ENCODE results near the gene EML1. TPM values are rescaled to one million over a fixed set of nuclear protein-coding genes. Genes with fewer than 3 reads are reported as not detected.
A peak's percentile ranks its signal among the peaks of the same experiment; 100 is the strongest.

EML1 gene
- total and polyA plus RNA-seq, 2 of the 13 experiments (the other 11 are each of a cell fraction or from before 2014, with no cell fraction given): 0.59 to 1.7 TPM

DNA sequence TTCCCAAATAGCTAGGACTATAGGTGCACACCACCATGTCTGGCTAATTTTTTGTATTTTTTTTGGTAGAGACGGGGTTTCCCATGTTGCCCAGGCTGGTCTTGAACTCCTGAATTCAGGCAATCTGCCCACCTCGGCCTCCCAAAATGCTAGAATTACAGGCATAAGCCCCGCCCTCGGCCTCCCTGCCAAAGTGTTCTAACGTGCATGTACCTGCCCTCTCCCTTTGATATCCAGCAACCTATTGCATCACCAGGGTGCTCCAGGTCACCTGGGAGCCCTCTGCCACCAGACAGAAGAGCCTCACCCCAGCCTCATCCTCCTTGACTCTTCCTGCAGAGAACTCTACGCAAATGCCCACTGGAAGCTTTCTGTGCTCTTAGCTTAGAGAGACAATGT lies 2.2 kb upstream of the EML1 start (continued):
- TF ChIP-seq HMGXB4 (CRISPR knock-in tag; IDR thresholded peaks at IDR 0.05; ENCODE audit: borderline replicate concordance in 1 of 2, low read depth in 1 of 2) (no peak), MATR3 (CRISPR knock-in tag; IDR thresholded peaks at IDR 0.05) (no peak), ZNF263 (CRISPR knock-in tag; IDR thresholded peaks at IDR 0.05) (no peak), NR2F1 (CRISPR knock-in tag; IDR thresholded peaks at IDR 0.05) (no peak), HNRNPH1 (optimal IDR thresholded peaks at IDR 0.05; ENCODE audit: low read depth, low read length) (no peak), TCF7 (IDR thresholded peaks at IDR 0.05; ENCODE audit: low read depth) (peak; percentile 16; the same call in 1 of the 2 replicates), POGZ (CRISPR knock-in tag; IDR thresholded peaks at IDR 0.05) (no peak), NCOA1 (CRISPR knock-in tag; IDR thresholded peaks at IDR 0.05) (no peak), PHF5A (CRISPR knock-in tag; IDR thresholded peaks at IDR 0.05; ENCODE audit: low read depth, unreplicated experiment) (no peak), CSRNP1 (CRISPR knock-in tag; IDR thresholded peaks at IDR 0.05) (no peak), TSC22D2 (CRISPR knock-in tag; IDR thresholded peaks at IDR 0.05; ENCODE audit: borderline replicate concordance) (no peak)
- TF ChIP-seq, protein P1, sequence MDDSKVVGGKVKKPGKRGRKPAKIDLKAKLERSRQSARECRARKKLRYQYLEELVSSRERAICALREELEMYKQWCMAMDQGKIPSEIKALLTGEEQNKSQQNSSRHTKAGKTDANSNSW (CRISPR knock-in tag; IDR thresholded peaks at IDR 0.05; ENCODE audit: borderline replicate concordance): no peak
- TF ChIP-seq, protein P2, sequence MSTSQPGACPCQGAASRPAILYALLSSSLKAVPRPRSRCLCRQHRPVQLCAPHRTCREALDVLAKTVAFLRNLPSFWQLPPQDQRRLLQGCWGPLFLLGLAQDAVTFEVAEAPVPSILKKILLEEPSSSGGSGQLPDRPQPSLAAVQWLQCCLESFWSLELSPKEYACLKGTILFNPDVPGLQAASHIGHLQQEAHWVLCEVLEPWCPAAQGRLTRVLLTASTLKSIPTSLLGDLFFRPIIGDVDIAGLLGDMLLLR (CRISPR knock-in tag; IDR thresholded peaks at IDR 0.05): no peak
